DND-41 (cell line): ENCODE measurements around the gene PCMTD2.

Experiments used
- EZH2 ChIP-seq: IDR thresholded peaks from 3 replicates; pipeline ENCODE4 v1.6.1; 2012; ENCODE audit warnings: borderline replicate concordance, low read depth, mild to moderate bottlenecking, moderate library complexity, low read length, inconsistent platforms; ENCODE audit not compliant: severe bottlenecking
- TF ChIP-seq, protein P1 (sequence below): IDR thresholded peaks from 2 replicates; pipeline ENCODE4 v1.5.1; 2012; ENCODE audit warnings: borderline replicate concordance, low read length, moderate library complexity, mild to moderate bottlenecking; ENCODE audit not compliant: poor library complexity, severe bottlenecking; ENCODE audit errors: extremely low read depth

DNA sequence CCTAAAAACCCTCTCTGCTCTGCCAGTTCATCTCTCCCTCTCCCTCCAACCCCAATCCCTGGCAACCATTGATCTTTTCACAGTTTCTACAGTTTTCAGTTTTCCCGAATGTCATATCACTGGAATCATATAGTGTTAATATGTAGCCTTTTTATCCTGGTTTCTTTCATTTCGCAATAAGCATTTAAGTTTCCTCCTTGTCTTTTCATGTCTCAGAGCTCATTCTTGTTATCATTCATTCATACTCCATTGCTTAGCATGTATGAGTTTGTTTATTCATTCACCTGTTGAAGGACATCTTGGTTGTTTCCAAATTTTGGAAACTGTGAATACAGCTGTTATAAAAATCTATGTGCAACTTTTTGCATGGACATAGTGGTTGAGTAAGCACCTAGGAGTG lies 5.5 kb upstream of the PCMTD2 start:
- TF ChIP-seq, protein P1, sequence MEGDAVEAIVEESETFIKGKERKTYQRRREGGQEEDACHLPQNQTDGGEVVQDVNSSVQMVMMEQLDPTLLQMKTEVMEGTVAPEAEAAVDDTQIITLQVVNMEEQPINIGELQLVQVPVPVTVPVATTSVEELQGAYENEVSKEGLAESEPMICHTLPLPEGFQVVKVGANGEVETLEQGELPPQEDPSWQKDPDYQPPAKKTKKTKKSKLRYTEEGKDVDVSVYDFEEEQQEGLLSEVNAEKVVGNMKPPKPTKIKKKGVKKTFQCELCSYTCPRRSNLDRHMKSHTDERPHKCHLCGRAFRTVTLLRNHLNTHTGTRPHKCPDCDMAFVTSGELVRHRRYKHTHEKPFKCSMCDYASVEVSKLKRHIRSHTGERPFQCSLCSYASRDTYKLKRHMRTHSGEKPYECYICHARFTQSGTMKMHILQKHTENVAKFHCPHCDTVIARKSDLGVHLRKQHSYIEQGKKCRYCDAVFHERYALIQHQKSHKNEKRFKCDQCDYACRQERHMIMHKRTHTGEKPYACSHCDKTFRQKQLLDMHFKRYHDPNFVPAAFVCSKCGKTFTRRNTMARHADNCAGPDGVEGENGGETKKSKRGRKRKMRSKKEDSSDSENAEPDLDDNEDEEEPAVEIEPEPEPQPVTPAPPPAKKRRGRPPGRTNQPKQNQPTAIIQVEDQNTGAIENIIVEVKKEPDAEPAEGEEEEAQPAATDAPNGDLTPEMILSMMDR, result no peak
- TF ChIP-seq EZH2, result no peak
